Heart left ventricle (tissue), 13 donors: ENCODE data around the gene EFNA5.

ENCODE experiments used
- CTCF ChIP-seq, 12 donors: fragments of 200-600 bp; sonication (generic) in 4 of 12; IDR thresholded peaks; one replicate each; pipeline versions ENCODE4 v1.5.0 to v1.8.0; 2018 to 2022; ENCODE audit warnings: antibody characterized with exemption in 12 of 12, mild to moderate bottlenecking in 5 of 12
- POLR2A ChIP-seq, 2 donors: fragments of 450-650 bp; IDR thresholded peaks; one replicate each; pipeline ENCODE4 v1.6.1; 2017; ENCODE audit warnings: antibody characterized with exemption in 2 of 2, mild to moderate bottlenecking in 2 of 2, moderate library complexity in 2 of 2
- donor health status: ischemic (EF 13 %, LVEDD 7.1; RV severe dilation, severe dysfunction).
- donor health status: DM: no; HTN: yes; CAD: no.
- donor health status: DM: no; HTN: no; CAD: no.
- donor health status: ischemic (EF 25% LVEDD 6.9; RV normal size, moderate dysfunction).
- donor health status: ischemic (EF 25% LVEDD 5.7; RV mildly dilated, moderate dysfunction).
- donor health status: ischemic (EF 35%, LVEDD 5.7; RV mildly dilated, moderate dysfunction).
- donor health status: nonischemic (EF 11% LVEDD 7.7; RV severe dilation, severe dysfunction).
- donor health status: DM: yes; HTN: yes; CAD: no.
- donor health status: PGD.
- donor health status: ischemic (EF 29% LVEDD 5.4; RV normal size, mild dysfunction).
- donor health status: nonischemic (EF 23%, LVEDD 6.1; RV moderate dilation, normal function).

- TF ChIP-seq CTCF (IDR thresholded peaks at IDR 0.05) (no peak), POLR2A (IDR thresholded peaks at IDR 0.05) (no peak)
These were observed 203.4 kb downstream of the EFNA5 start for GRCh38 chr5:107467137-107467932.
